ENCODE data around the gene SNN. TPM values are rescaled to one million over a fixed set of nuclear protein-coding genes. Genes with fewer than 3 reads are reported as not detected.

The SNN gene
- total RNA-seq, 4 donors from 2014 or later: 22.5 to 94.5 (median 78.1) TPM

GRCh38 chr16:11686713-11687380, 18.6 kb downstream of the SNN start:
- Histone ChIP-seq H3K27ac (peak overlapping the region; percentile 60 to 98 (median 78)), H3K36me3 (peaks cover 0 to 64% of the 10 kb centered on the region in 2 donors), H3K9me3 (no peaks in the 10 kb centered on the region), H3K27me3 (no peaks in the 10 kb centered on the region), H3K4me3 (no peak overlapping the region), H3K4me1 (peaks cover 55 to 63% of the 10 kb centered on the region in 2 donors)
- ATAC-seq (no peak), DNase-seq (no peak)
- in situ Hi-C loops (cut with MboI; ENCODE audit: low sequenced_read_pairs in 4 of 4): no loop called here
- intact Hi-C loops (cut with DNase I; ENCODE audit: low total_unique reads): no loop called here
- TF ChIP-seq POLR2A (IDR thresholded peaks at IDR 0.05) (no peak), CTCF (IDR thresholded peaks at IDR 0.05 in 4 of 5, conservative IDR thresholded peaks at IDR 0.05 in 1 of 5) (no peak)

- Histone ChIP-seq H3K27me3 (no peaks in the 10 kb centered on the region), H3K4me3 (no peak overlapping the region), H3K36me3 (peaks cover 0 to 65% of the 10 kb centered on the region in 2 donors), H3K27ac (peak overlapping the region; percentile 60 to 98 (median 78)), H3K9me3 (no peaks in the 10 kb centered on the region), H3K4me1 (peaks cover 45 to 53% of the 10 kb centered on the region in 2 donors)
- in situ Hi-C loops (cut with MboI; ENCODE audit: low sequenced_read_pairs in 4 of 4) (no loop called here), intact Hi-C loops (cut with DNase I; ENCODE audit: low total_unique reads) (no loop called here)
- ATAC-seq (peak in 1 of 2 donors; percentile 43), DNase-seq (no peak)
- no peak for TF ChIP-seq POLR2A (IDR thresholded peaks at IDR 0.05)
- no peak for TF ChIP-seq CTCF (IDR thresholded peaks at IDR 0.05 in 4 of 5, conservative IDR thresholded peaks at IDR 0.05 in 1 of 5)
These were observed 19.6 kb downstream of the SNN start for GRCh38 chr16:11687601-11688519.

- H3K9me3 ChIP-seq: no peaks in the 10 kb centered on the region
- peak; percentile 31 to 34 for ATAC-seq
- intact Hi-C loops (cut with DNase I; ENCODE audit: low total_unique reads) (no loop called here), in situ Hi-C loops (cut with MboI; ENCODE audit: low sequenced_read_pairs in 4 of 4) (no loop called here)
- peak overlapping the region; percentile 60 to 98 (median 78) for H3K27ac ChIP-seq
- H3K36me3 ChIP-seq: peaks cover 0 to 59% of the 10 kb centered on the region in 2 donors
- DNase-seq: no peak
- TF ChIP-seq CTCF (IDR thresholded peaks at IDR 0.05 in 4 of 5, conservative IDR thresholded peaks at IDR 0.05 in 1 of 5) (no peak), POLR2A (IDR thresholded peaks at IDR 0.05) (no peak)
- no peak overlapping the region for H3K4me3 ChIP-seq
- peaks cover 40 to 47% of the 10 kb centered on the region in 2 donors for H3K4me1 ChIP-seq
- no peaks in the 10 kb centered on the region for H3K27me3 ChIP-seq
These were observed 20.2 kb downstream of the SNN start for GRCh38 chr16:11688520-11688886.

GRCh38 chr16:11689031-11689840, 21.0 kb downstream of the SNN start:
- DNase-seq: no peak
- peaks cover 0 to 55% of the 10 kb centered on the region in 2 donors for H3K36me3 ChIP-seq
- ATAC-seq: peak; percentile 5 to 30
- in situ Hi-C loops (cut with MboI; ENCODE audit: low sequenced_read_pairs in 4 of 4): no loop called here
- H3K27ac ChIP-seq: peak overlapping the region; percentile 60 to 98 (median 78)
- intact Hi-C loops (cut with DNase I; ENCODE audit: low total_unique reads): no loop called here
- H3K4me3 ChIP-seq: no peak overlapping the region
- H3K9me3 ChIP-seq: no peaks in the 10 kb centered on the region
- H3K4me1 ChIP-seq: peaks cover 40 to 46% of the 10 kb centered on the region in 2 donors
- TF ChIP-seq POLR2A (IDR thresholded peaks at IDR 0.05): no peak
- no peak for TF ChIP-seq CTCF (IDR thresholded peaks at IDR 0.05 in 4 of 5, conservative IDR thresholded peaks at IDR 0.05 in 1 of 5)
- no peaks in the 10 kb centered on the region for H3K27me3 ChIP-seq
